ENCODE data around the gene RCHY1.
A peak's percentile ranks its signal among the peaks of the same experiment; 100 is the strongest.
"Not testable (repeated sequence)": the region's sequence is repeated elsewhere in the genome, so short reads cannot be mapped to it uniquely, and the experiment has no call there.

Gene RCHY1

GRCh38 chr4:75514131-75514948 is at the start of gene RCHY1, which contains the start of gene THAP6:
Gene RCHY1, minus strand, starts transcription at chr4:75514403. Its CDS starts 117 bp downstream, at chr4:75514286.
Gene THAP6, plus strand, starts transcription at chr4:75514473. Its CDS starts 980 bp downstream, at chr4:75515453.
- DNase-seq, result peak; percentile 95

GRCh38 chr4:75561789-75562188 is 47.6 kb upstream of the RCHY1 start:
- DNase-seq, result no peak

GRCh38 chr4:75557696-75558095 is 43.5 kb upstream of the RCHY1 start:
- DNase-seq, result no peak

- no peak for DNase-seq
Measured at GRCh38 chr4:75555294-75556164, 41.3 kb upstream of the RCHY1 start, which contains the start of gene ODAPH. Gene ODAPH, plus strand, starts transcription at chr4:75556066. Its CDS starts 17 bp downstream, at chr4:75556083.

GRCh38 chr4:75552452-75552851 is 38.2 kb upstream of the RCHY1 start:
- no peak for DNase-seq

- DNase-seq, result no peak
Measured at GRCh38 chr4:75549019-75549418, 34.8 kb upstream of the RCHY1 start.

GRCh38 chr4:75547647-75548387 is 33.6 kb upstream of the RCHY1 start:
- DNase-seq, result no peak

GRCh38 chr4:75545526-75545925 is 31.3 kb upstream of the RCHY1 start:
- no peak for DNase-seq

GRCh38 chr4:75544870-75545269 is 30.7 kb upstream of the RCHY1 start:
- no peak for DNase-seq

GRCh38 chr4:75544220-75544619 is 30.0 kb upstream of the RCHY1 start:
- not testable (repeated sequence) for DNase-seq

- DNase-seq, result no peak
Measured at GRCh38 chr4:75542824-75543223, 28.6 kb upstream of the RCHY1 start.

- DNase-seq, result not testable (repeated sequence)
Measured at GRCh38 chr4:75537308-75537707, 23.1 kb upstream of the RCHY1 start.

GRCh38 chr4:75533926-75534325 is 19.7 kb upstream of the RCHY1 start:
- not testable (repeated sequence) for DNase-seq

GRCh38 chr4:75533339-75533887 is 19.2 kb upstream of the RCHY1 start:
- not testable (repeated sequence) for DNase-seq

- not testable (repeated sequence) for DNase-seq
Measured at GRCh38 chr4:75531536-75532143, 17.4 kb upstream of the RCHY1 start.

- DNase-seq, result no peak
Measured at GRCh38 chr4:75530556-75531322, 16.5 kb upstream of the RCHY1 start.

GRCh38 chr4:75527482-75527881 is 13.3 kb upstream of the RCHY1 start:
- no peak for DNase-seq

GRCh38 chr4:75525910-75526309 is 11.7 kb upstream of the RCHY1 start:
- DNase-seq, result no peak

GRCh38 chr4:75525086-75525485 is 10.9 kb upstream of the RCHY1 start:
- DNase-seq, result no peak

GRCh38 chr4:75519452-75519851 is 5.2 kb upstream of the RCHY1 start:
- DNase-seq, result not testable (repeated sequence)

GRCh38 chr4:75516144-75516543 is 1.9 kb upstream of the RCHY1 start:
- no peak for DNase-seq
